Activated CD4-positive, alpha-beta T cell treated with anti-CD3 and anti-CD28 coated beads, Interleukin-2, Interleukin-6, amounts not matched to agents 100 ng/mL and 50 ng/mL, durations not matched to agents 16 hours and 8 hours (primary cell): ENCODE results near the gene BHLHE40.

ENCODE experiments used
- DNase-seq: peaks from one replicate; pipeline ENCODE4 v3.0.0-alpha.2; 2020

BHLHE40 gene

GRCh38 chr3:4985330-4986174, 6.3 kb downstream of the BHLHE40 start:
- DNase-seq, result peak; percentile 37

DNA sequence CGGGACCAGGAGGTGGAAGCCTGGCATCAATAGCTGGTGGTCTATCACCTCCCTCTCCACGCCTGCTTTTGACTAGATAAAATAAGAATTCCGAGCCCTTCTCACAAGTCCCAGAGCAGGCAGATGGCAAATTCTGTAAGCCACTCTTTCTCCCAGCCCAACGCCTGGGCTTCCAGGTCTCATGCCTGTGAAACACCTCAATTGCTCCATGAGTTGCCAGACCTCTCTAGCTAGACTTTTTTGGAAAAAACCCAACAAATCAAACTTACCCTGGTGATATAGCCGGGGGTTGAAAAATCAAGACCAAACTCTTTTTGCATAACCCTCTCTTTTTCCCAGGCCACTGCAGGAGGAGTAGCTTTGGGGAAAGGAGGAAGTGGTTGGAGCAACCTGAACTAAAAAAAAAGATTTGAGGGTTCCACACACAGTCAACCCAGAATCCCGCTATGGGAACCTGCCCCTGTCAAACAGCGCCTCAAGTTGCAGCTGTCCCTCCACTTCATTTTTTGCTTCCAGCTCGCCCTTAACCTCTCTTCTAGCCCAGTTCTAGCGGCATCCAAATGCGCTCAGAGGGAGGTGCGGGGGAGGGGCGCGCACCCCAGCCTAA, 7.0 kb downstream of the BHLHE40 start:
- peak; percentile 56 for DNase-seq

GRCh38 chr3:4986782-4987537, 7.7 kb downstream of the BHLHE40 start:
- peak; percentile 87 for DNase-seq

- no peak for DNase-seq
Observed at GRCh38 chr3:4987538-4988296, 8.5 kb downstream of the BHLHE40 start.

DNA sequence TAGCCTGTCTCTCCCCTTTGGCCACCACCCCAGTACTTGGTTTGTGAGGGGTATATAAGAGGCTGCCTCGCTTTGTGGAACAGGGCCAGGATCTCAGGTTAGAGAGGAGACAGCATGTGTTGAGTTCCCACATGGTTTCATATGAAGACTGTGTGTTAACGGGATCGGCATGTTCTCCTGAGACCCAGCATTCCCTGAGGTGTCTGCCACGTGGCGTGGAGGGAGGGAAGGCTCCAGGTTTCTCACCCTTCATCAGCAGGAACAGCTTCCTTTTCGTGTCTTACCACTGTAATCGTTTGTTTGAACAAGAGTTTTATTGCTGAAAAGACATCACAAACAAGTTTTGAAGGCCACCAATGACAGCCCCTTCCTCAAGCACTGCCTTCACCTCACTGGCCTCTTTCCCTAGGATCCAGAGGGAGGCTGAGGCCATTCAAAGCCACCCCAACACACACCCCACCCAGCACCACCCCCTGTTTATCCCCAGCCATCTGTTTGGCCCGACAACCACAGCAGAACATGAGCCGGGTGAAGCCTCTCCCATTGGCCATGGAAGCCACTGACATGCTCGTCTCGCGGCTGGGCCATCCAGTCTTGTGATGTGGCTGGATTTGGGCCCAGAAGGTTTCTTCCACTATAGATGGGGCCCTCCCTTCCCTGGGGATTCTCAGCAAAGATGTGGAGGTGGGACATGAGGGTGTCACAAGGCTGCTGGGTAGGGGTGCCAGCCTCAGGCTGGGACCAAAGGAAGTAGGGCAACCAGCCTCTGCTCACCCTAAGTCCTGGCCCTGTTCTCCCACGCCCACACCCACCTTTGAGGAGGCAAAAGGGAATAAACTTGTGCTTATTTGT, 10.0 kb downstream of the BHLHE40 start:
- DNase-seq, result no peak

DNA sequence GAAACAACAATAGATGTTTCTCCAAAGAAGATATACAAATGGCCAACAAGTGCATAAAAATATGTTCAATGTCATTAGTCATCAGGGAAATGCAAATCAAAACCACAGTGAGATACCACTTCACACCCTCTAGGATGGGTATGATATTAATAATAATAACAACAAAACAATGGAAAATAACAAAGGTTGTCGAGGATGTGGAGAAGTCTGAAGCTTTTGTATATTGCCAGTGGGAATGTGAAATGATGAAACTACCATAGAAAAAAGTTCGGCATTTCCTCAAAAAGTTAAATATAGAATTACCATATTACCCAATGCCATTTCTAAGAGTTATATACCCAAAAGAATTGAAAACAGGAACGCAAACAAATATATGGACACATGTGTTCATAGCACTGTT, 10.8 kb downstream of the BHLHE40 start:
- DNase-seq, result no peak

DNA sequence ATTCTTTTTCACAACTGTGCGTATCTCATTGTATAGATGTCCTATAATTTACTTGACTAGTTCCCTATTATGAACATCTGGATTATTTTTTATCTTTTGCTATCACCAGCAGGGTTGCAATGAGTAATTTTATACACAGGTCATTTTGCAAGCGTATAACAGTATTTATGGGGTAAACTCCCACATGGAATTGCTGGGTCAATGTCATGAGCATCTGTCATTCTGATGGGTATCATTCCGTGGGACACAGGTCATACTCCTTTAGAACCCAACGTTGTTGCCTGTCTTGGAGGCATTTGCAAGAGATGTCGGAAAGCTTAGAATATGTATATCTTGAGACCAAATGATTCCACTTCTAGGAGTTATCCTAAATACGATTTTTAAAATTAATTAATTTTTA, 12.9 kb downstream of the BHLHE40 start:
- no peak for DNase-seq

DNA sequence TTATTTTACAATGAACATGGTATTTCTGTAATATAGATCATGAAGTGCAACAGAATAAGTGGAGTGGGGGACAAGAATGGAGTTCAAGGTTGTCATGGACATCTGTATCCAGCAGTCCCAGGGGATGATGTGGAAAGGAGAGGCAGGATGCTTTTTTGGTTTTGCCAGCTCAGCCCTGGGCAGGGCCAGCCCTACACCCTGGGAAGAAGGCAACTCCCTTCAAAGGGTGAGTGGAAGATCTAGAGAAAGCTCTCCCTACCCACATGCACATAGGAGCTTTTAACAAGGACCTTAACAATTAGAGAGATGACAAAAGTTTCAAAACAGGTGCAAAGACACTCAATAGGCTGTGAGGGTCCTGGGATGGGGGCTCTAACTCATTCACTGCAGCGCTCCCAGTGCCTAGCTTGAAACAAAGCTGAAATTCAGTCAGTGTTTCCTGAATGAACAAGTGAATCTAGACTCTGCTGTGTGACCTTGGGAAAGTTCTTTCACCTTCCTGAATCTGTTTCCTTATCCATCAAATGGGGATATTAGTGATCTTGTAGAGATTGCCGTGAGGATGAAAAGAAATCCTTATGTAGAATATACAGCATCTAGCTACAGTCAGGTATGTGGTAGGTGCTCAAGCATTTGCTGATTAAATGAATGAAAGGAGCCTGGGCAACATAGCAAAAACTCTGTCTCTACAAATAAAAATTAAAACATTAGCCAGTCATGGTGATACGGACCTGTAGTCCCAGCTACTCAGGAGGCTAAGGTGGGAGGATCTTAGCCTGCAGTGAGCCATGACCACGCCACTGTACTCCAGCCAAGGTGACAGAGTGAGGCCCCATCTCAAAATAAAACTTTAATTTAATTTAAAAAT, 14.3 kb downstream of the BHLHE40 start:
- no peak for DNase-seq

DNA sequence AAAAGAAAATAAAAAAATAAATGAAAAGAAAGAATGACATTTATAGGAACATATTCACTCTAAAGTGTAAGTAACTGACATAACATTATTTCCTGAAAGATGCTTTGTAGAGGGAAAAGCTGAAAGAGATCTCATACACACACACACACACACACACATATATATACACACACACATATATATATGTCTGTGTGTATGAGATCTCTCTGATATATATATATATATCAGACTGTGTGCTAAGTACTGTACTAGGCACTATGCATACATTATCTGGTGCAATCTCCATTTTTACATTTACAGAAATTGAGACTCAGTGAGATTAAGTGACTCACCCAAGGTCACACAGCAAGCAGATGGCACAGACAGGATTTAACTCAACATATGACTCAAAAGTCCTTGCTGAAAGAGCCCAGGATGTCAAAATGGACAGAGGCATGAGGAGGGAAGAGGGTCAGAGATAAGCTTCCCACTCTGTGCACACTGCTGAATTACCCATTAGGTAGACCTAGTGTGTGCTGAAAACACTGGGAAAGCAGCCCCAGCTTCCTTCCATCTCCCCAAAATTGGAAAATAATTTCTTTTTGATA, 15.0 kb downstream of the BHLHE40 start:
- DNase-seq, result peak; percentile 63

GRCh38 chr3:4994823-4995499, 15.7 kb downstream of the BHLHE40 start:
- DNase-seq, result no peak

DNA sequence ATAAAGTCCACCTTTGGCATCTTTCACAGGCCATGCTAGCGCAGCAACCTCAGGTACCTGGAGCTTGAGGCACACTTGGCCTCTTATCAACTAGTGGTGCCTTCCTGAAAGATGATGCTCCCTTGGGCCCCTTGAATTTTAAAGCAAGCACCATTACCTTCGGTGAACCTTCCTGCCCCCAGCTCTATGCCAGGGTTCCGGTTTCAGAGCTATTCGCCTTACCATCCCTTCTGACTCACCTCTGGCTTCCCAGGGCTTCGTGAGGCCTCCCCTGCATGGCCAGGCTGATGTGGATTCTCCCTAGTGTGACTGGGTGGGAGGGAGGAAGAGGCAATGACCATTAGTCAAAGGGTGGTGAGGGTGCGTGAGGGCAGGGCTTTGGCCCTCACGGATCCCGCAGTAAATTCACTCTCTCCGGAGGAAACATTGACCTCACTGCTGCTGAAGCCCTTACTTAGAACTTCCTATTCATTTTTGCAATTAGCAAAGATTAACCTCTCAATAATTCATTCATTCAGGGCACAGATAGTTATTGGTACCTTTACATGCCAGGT, 16.3 kb downstream of the BHLHE40 start:
- DNase-seq, result no peak

DNA sequence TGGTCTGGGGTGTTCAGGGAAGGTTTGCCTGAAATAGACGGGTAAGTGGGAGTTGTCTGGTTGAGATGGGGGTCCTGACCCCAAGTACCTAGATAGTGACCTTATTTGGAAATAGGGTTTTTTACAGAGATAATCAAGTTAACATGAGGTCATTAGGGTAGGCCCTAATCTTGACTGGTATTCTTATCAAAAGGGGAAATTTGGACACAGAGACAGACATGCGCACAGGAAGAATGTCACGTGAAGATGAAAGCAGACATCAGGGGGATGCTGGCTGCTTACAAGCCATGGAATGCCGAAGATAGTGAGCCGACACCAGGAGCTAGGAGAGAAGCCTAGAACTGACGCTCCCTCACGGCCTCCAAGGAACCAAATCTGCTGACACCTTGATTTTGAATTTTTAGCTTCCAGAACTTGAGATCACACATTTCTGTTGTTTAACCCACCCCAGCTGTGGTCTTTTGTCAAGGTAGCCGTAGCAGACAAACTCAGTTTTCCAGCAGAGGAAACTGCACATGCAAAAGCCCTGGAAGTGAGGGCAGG, 17.1 kb downstream of the BHLHE40 start:
- DNase-seq, result no peak

DNA sequence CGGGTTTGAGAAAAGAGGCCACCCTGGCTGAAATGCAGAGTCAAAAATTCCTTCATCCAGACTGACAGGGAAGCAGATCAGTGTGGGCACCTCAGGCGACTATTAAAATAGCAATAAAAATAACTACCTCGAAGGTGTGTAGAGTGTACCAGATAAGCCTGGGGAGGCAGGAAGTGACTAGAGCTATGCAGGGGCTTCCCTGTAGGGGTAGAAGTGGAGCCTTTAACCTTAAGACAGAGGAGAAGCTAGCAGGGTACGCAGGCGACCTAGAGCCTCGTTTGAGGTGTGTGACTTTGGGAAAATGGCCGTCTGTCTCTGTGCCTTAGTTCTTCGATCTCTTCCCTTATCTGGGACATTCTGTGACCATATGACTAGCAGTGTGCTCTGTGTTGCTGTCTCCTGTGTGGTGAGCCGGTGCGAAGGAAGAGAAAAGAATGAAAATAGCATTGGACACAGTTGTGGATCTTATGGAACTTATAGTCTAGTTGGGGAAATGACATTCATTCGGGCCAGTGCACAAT, 17.6 kb downstream of the BHLHE40 start:
- DNase-seq, result no peak

- no peak for DNase-seq
Observed at GRCh38 chr3:4997946-4998345, 18.7 kb downstream of the BHLHE40 start.

DNA sequence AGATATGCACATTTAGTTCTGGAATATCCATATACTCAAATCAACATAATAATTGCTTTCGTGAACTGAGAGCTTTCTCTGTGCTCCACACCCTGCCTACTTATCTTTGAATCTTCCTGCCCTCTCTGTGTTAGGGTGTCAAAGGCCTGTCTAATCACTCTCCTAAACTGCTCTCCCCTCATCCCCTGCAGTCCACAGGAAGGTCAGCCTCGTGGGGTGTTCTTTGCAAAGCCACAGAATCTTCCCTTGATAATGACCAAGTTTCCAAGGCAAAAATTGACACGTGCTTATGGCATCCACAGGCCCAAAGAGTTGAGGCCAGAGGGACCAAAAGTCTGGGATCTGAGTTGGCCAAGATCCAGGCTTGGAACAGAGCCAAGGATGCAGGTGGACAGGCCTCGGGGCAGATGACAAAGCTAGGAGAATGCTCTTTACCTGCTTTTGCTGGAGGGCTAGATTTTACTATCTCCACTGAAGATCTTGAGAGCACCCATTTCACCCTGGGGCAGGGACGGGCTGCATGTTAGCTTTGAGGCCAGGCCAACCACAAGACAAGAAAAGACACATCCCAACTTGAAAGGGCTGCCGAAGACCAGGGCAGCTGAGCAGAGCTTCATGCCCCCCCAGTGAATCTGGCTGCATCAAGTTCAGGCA, 20.4 kb downstream of the BHLHE40 start:
- DNase-seq, result no peak

DNA sequence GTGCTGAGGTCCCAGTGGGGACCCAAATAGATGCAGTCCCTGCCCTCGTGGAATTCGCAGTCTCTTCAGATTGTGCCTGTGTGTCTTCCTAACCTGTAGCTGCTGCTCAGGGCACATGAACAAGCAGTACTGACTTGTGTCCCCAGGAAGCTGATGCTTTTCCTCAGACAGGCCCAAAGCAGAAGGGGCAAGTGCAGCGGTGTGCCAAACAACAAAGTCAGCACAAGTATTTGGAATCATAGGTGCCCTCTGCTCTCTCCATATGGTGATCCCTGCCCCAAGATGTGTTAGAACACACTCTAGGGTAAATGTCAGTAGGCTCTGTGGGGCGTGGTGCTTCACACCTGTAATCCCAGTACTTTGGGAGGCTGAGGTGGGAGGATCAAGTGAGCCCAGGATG, 21.9 kb downstream of the BHLHE40 start:
- DNase-seq, result no peak

GRCh38 chr3:5001805-5002173, 22.6 kb downstream of the BHLHE40 start:
- no peak for DNase-seq

- DNase-seq, result peak; percentile 92
Observed at GRCh38 chr3:5002174-5002870, 23.1 kb downstream of the BHLHE40 start.
